Measurements from ENCODE around the gene RNF145.
"Not testable (repeated sequence)": the region's sequence is repeated elsewhere in the genome, so short reads cannot be mapped to it uniquely, and the experiment has no call there.

Gene RNF145

DNA sequence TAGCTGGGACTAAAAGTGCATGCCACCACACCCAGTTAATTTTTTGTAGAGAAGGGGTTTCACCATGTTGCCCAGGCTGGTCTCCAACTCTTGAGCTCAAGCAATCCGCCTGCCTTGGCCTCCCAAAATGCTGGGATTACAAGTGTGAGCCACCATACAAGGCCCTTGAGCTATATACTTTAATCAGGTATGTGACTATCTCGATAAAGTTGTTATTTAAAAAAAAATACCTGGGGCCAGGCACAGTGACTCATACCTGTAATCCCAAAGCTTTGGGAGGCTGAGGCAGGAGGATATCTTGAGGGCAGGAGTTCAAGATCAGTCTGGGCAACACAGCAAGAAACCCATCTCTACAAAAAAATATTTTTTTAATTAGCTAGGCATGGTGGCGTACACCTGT is 19.2 kb downstream of the RNF145 start:
- DNase-seq (ENCODE audit: low read depth, low spot score), result no peak

DNA sequence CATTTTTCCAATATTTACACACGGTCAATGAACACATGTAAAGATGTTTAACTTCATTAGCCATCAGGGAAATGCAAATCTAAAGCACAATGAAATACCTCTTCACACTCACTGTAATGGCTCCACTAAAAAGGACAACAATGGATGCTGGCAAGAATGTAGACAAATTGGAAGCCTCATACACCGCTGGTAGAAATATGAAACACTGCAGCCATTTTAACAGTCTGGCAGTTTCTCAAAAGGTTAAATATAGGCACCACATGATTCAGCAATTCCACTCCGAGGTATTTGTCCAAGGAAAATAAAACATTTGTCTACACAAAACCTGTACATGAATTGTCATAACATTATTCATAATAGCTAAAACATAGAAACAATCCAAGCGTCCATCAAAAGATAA is 20.0 kb downstream of the RNF145 start:
- DNase-seq (ENCODE audit: low read depth, low spot score), result no peak

DNA sequence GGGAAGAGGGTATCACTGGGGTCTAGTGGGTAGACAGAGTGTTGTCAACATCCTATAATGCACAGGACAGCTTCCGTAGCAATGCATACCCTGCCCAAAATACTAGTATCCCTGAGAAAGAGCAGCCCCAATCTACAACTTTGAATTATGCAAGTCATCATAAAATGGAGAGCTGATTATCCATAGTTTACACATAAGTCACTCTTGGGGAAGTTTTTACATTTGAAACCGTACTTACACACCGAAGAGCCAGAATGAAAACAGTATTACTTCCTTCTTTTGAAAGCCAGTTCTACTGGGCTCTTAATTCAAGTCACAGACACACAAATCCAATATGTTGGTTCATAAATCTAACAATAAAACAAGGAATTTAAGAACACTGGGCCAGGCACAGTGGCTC is 21.6 kb downstream of the RNF145 start:
- no peak for DNase-seq (ENCODE audit: low read depth, low spot score)

DNA sequence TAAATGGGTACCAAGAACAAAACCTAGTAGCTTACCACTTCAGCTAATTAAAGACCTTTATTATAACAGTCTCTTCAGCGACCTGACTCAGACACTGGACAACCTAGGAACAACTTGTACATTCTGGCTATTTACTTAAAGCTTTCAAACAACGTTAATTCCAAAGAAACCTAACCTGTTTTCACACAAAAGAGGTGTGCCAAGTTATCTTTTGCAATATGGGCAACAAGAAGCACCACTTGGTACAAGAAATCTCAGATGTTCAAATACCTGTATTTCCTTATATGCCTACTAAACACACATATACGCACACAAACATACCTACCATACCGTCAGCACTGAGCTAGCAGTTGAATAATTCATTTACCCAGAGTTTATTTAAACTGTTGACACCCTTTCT is 23.0 kb downstream of the RNF145 start:
- no peak for DNase-seq (ENCODE audit: low read depth, low spot score)

DNA sequence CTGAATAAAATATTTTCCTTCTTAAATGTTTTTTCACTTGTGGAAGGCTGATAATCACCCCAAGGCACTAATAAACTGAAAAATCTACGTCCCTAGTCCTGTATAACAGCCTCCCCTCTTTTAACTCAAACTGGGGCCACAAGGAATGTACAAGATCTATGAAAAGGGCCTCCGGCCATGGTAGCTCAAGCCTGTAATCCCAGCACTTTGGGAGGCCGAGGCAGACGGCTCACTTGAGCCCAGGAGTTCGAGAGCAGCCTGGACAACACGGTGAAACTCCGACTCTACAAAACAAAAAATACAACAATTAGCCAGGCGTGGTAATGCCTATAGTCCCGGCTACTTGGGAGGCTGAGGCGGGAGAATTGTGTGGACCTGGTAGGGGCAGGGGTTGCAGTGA is 23.6 kb downstream of the RNF145 start:
- peak; percentile 10 for DNase-seq (ENCODE audit: low read depth, low spot score)

DNA sequence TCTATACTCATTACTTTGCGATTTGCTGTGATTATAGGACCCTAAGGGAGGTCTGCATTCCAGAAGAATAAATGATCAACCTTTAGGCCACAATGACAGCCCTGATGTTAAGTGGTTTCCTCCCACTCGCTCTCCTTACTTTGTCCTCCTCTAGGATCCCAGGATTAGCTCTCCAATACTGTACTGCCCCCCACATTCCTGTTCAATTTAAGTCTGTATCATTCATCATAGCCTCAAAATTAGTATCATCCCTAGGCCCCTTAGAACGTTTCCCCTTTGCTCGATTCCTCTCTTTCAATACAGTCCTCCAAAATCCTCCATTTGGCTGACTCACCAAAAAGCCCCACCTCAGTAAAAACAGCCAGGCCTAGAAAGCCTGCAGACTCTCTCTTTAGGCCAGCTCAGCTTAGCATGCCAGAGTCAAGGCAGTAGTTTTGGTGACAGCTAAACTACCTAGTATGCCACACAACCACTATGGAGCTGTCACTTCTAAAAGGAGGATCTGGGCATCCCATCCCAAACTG is 24.4 kb downstream of the RNF145 start:
- DNase-seq (ENCODE audit: low read depth, low spot score), result peak; percentile 45

DNA sequence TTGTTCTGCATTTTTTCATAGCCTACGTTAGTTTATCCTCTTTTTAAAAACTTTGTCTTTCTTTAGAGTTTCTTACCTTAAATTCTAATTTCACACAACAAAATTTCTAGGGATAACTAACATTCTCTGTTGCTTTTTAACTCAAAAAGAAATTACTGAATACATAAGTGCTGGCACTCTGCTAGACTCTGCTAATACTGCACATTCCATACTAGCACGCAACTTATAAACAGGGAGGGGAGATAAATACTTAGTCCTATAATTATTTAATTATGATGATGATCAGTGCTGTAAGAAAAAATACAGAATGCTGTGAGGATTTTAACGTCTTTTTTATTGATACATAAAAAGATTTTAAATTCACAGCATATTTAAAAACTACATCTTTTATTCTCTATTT is 25.1 kb downstream of the RNF145 start:
- DNase-seq (ENCODE audit: low read depth, low spot score), result no peak

DNA sequence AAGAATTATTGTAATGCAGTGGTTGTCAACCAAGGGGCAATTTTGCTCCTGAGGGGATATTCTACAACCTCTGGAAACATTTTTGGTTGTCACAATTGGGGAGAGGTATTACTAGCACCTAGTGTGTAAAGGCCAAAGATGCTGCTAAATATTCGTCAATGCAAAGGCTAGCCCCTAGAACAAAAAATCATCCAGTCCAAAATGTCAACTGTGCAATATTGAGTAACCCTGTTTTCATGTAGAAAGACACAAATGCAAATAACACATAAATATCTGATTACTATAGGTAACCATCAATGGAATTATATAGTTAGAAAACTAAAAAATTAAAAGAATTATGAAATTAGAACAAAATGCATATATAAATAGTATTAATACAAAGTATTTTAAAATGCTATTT is 26.1 kb downstream of the RNF145 start:
- DNase-seq (ENCODE audit: low read depth, low spot score), result no peak

DNA sequence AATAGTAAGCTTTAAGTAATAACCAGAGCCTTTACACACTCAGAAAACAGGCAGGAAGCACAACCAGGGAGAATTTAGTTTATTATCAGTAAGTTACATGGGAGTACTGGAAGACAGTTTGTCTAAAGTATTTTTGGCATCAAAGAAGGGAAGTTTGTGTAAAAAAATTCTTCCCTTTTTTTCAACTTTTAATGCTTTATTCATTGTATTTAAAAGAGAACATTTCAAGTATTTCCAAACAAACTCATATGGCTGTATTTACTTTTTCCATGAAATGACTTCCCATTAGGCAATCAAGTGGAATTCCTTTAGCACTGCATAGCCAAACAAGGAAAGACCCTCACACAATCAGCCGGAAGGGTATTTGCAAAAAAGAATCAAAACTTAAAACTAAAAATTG is 26.7 kb downstream of the RNF145 start:
- no peak for DNase-seq (ENCODE audit: low read depth, low spot score)

DNA sequence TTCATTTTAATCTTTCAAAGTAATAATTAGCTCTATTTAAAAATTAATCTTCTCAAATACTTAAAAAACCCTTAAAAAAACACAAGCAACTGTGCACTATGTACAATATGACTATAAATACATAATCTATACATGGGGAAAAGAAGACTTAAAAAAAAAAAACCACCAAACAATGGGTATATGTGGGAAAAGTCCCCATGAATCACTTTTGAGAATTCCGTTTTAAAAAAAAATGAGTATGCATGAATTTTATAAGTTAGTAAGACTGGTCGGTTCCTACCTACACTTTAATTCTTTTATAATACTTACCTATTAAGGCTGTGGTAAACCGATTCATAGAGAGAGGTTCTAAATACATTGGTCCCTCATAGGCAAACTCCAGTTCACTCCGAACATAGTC is 27.7 kb downstream of the RNF145 start:
- no peak for DNase-seq (ENCODE audit: low read depth, low spot score)

DNA sequence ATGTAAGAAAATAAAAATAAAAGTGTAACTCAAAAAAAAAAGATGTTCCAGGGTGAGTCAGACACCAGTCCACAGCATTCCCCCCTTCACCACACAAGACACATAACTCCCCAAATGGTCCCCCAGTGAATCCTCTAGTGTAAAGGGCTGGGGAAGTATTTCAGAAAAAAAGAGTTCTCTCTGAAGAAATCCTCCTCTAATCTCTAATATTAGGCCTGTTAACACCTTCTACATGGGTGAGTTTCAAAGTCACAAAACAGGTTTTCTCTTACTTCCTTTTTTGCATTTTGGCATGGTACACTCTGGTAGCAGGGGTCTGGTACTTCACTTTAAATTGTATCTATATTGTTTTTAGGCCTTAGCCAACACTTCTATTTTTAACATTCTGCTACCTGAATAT is 28.2 kb downstream of the RNF145 start:
- no peak for DNase-seq (ENCODE audit: low read depth, low spot score)

DNA sequence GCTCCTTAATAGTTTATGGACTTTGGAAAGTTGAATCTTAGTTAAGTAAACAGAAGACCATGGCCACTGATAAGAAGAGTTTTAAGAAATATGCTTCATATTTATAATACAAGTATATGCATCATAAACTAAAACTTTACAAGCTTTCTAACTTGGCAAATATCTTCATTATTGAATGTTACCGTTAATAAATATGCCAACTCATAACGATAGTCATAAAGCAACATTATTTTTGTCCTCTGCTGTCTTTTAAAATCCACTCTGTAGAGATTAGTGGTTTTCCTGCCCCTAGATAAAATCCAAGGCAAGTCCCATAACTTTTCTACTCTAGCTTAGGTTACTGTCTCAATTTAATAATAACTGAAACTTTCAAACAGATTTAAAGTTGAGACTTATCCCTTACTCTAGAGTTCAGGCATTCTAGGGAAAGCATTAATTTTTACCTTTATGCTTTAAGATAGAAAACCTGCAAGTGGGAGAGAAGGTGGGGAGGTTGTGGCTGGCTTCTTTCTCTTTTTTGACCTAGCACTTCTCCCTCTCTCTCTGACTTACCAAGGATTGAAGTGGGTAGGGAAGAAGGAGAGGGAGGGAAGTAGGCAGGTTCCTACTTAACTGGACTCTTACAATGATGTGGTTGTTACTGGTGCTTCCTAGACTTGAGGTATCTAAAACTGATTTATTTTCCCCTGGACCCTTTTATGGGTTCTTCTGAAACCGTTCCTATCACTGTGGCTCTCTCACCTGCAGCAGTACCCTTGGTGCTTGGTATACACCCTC is 29.6 kb downstream of the RNF145 start:
- no peak for DNase-seq (ENCODE audit: low read depth, low spot score)

DNA sequence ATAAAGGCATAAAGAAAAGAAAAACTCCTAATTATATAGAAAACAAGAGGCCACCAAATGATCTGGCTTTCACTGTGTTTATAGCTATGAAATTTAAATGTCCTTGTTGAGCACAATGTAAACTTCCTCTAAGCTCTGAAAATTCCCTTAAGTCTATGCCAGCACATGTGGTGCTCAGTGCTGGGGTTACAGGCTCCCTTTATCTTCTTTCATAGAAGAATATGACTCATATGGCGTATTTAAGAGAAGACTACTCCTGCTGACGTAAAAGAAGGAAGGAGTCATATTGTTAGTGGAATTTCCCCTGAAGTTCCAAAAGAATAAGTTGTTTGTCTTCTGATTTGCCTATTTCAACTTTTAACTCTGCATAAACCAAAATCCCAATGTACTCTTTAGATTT is 30.4 kb downstream of the RNF145 start:
- DNase-seq (ENCODE audit: low read depth, low spot score), result no peak

DNA sequence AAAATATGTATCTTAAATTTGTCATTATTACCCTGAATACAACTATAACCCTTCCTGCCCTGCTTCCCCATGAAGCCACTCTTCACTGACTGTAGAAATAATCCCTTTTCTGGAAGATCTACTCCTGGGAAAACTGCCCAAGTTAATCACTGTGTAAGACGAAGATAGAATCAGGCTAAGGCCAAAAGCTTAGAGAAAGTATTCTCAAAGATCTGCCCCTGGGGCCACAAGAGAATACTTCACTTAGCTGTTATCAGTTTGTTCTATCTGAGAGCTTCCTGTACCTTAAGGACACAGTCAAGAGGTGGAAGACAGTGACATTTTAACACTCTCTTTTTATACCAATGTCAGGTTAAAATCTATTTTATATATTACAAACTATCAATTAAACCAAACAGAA is 33.8 kb downstream of the RNF145 start:
- DNase-seq (ENCODE audit: low read depth, low spot score), result peak; percentile 13

DNA sequence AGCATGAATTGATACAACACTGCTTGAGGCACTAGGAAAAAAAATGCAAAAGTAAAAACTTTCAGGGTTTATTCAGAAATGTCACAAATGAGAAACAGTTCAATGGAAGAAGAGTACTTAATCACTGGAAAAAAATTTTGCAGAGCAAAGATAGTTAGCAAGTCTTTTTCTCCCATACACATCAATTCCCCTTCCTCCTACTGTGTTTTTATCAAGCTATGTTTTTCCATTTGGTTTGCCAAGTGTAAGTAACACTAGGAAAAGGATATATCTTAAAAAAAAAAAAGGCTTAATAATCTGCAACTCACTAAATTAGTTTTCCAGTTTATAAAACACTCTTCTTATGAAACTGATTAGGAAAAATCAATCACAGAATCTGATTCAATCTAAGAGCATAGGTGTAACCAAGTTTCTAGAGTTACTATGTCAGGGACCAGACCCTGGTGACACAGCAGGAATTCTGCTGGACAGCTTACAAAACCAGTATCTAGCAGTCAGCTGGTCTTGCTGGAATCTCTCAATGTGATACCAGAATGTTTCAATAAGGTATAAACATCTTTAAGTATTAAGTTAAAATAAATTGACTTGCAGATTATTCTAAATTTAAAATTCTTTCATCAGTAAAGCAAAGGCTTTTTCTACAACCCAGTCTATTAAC is 34.7 kb downstream of the RNF145 start:
- DNase-seq (ENCODE audit: low read depth, low spot score), result no peak

DNA sequence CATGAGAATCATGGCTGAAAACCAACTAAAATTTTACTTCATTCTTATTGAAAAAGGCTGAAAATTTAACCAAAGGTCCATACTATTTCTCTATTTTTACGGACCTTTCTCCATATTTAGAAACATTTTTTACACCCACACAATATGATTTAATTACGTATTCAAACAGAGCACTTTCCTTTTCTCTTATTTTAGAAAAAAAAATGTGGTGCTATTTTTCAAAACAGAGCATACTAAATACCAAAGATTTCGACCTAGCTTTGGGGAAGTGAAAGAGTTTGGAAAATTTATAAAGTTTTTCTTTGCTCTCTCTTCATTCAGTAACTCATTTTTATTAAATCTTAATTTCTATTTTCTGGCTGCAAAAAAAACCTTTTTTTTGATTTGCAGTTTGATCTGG is 38.1 kb downstream of the RNF145 start:
- no peak for DNase-seq (ENCODE audit: low read depth, low spot score)

DNA sequence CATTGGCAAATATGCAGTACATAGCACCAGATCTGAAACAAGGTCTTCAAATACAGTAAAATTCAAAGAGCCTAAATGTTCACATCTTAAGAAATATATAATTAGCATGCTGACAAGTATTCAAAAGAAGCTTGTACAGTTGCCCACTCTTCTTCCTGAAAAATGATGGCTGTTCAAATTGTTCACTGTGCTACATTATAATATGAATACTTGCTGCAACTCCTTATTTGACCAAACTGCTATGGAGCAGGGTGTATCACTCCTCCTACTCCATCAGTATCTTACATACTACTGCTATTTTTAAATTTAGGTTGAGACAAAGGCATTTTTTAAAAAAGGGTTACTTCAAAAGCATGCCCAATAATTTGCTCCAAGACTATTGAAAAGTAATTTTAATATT is 39.3 kb downstream of the RNF145 start:
- no peak for DNase-seq (ENCODE audit: low read depth, low spot score)

DNA sequence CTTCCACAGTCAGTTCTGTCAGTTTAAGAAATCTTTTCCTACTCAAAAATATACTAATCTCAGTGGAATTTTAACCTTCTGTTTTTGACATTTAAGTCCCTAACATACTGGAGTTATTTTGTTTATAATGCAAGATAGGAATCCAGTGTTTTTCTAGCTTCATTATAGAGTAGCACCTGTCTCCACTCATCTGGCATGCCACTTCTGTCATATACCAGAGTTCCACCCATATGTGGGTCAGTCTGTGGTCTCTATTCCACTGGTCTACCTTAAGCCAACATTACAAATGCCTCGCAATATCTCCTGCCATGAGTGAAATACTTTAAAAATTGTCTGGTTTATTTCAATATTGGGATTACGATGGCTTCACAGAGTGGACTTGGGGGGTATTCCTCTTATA is 42.9 kb downstream of the RNF145 start:
- DNase-seq (ENCODE audit: low read depth, low spot score), result no peak

DNA sequence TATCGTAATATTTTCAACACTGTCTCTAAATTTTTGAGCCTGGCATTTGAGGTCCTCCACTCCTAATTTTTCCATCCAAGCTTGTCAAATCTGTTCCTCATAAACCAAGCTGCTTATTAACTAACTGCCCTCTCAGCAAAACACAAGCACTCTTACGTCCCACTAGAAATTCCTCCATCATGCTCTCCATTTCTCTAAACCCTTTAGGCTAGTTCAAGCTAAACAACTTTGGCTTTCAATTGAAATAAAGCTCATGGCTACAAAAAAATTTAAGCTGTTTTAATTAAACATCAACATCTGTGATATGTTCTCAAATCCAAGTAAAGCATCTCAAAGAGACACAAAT is 45.7 kb downstream of the RNF145 start:
- DNase-seq (ENCODE audit: low read depth, low spot score), result no peak

DNA sequence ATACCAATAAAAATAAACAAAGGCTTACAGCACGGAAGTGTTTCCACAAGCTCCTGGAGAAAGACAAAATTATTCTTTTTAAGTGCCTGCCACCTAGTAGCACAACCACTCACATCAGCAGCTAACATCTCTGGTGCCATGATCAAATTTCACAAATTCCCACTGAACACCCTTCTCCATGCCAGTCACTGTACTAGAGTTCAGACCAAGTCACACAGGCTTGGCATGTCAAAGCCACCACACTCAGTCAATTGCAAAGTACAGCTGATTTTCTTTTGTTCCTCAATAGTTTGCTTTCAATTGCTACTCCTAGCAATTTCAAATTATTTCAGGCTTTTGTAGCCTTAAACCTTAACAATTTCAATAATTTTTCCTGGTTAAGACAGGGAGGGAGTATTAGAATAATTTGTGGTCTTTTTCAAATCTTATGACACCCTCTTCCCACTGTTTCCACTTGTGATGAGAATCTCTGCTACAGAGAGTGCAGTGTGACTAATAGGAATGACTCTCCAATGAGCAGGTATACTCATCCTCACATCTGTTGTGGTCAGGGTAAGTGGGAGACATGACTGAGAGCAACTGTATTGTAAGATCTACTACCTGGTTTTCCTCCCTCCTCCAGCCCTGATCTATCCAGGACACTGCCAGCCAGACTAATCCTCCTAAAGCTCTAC is 46.2 kb downstream of the RNF145 start:
- DNase-seq (ENCODE audit: low read depth, low spot score), result no peak

DNA sequence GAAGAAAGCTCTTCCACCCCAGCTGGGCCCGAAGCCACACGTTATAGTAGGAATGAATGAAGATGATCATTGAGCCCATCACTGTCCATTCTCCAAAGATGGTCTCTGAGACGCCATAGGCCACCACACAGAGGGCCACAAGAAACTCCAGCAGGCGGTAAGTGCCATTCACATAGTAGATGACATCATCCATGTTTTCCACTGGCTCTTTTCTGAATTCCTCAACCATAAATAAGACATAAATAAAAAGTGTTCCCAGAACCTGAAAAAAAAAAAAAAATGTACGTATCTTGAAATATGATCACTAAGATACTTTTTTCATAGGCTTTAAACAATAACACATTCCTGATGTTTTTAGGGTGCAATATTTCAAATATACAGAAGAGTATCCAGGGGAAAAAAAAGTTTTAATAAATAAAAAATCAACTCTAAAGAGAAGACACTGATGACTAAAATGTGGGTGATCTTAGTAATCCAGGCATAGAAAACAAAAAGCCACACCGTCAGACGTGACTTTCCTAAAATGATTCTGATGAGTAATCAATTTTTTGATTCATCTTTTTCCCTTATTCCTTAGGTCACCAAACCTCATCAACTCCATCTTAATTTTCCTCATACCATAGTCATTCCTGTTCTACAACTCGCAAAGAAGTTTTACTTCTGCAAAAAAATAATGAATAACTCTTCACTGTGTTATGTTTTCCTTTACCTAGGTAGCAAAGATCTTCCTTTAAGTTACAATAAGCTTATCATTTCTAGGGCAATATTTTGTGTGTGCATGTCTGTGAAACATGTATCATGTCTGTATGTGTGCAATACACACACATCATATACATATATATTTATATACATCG is 47.8 kb downstream of the RNF145 start:
- no peak for DNase-seq (ENCODE audit: low read depth, low spot score)

DNA sequence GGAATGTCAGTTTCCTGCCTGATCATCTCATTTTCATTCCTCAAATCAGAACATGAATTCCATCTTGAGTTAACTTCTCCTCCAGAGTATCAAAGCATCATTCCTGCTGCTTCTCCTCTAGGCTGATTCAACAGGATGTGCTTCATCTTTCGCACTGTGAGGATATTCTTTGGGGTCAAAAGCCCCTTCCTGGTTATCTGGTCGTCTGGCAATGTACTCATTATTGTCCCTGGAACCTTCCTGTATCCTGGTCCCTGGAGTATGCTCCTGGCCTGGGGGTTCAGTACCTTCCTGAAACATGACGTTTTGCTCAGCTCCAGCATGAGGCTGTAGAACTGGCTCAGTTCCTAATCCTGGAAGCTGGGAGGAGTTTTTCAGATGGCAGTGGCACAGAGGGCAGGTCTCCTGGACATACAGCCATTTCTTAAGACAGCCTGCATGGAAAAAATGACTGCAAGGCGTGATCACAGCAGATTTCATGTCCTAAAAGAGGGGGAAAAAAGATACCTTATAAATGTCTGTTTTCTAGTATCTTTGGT is 50.7 kb downstream of the RNF145 start:
- DNase-seq (ENCODE audit: low read depth, low spot score), result not testable (repeated sequence)
